ENCODE measurements around the gene ZNF101. TPM values are rescaled to one million over a fixed set of nuclear protein-coding genes. Genes with fewer than 3 reads are reported as not detected.

The ZNF101 gene
- total and polyA plus RNA-seq, 2 experiments from 2014 or later = 5.9 to 6.0 TPM

- Histone ChIP-seq H3K36me3 (peaks cover 20% of the 10 kb centered on the region), H3K4me3 (no peak overlapping the region), H3K9me3 (ENCODE audit: low read depth) (no peaks in the 10 kb centered on the region), H3K27ac (no peak overlapping the region), H3K4me1 (ENCODE audit: low read depth) (no peaks in the 10 kb centered on the region), H3K27me3 (no peaks in the 10 kb centered on the region)
- no peak for TF ChIP-seq CTCF (IDR thresholded peaks at IDR 0.05; ENCODE audit: low read depth, low read length)
- DNase-seq (ENCODE audit: low read depth in 1 of 2, low spot score in 1 of 2) = no peak
Measured at GRCh38 chr19:19644054-19644388, 24.6 kb upstream of the ZNF101 start.

- H3K27me3 ChIP-seq = no peaks in the 10 kb centered on the region
- no peaks in the 10 kb centered on the region for H3K4me1 ChIP-seq (ENCODE audit: low read depth)
- H3K9me3 ChIP-seq (ENCODE audit: low read depth) = no peaks in the 10 kb centered on the region
- H3K4me3 ChIP-seq = no peak overlapping the region
- H3K36me3 ChIP-seq = peaks cover 30% of the 10 kb centered on the region
- DNase-seq (ENCODE audit: low read depth in 1 of 2, low spot score in 1 of 2) = no peak
- no peak for TF ChIP-seq CTCF (IDR thresholded peaks at IDR 0.05; ENCODE audit: low read depth, low read length)
- no peak overlapping the region for H3K27ac ChIP-seq
Measured at GRCh38 chr19:19645233-19645870, 23.3 kb upstream of the ZNF101 start.

GRCh38 chr19:19647037-19647835 is 21.4 kb upstream of the ZNF101 start:
- H3K36me3 ChIP-seq = peaks cover 39% of the 10 kb centered on the region
- no peak overlapping the region for H3K4me3 ChIP-seq
- no peaks in the 10 kb centered on the region for H3K9me3 ChIP-seq (ENCODE audit: low read depth)
- no peak for TF ChIP-seq CTCF (IDR thresholded peaks at IDR 0.05; ENCODE audit: low read depth, low read length)
- DNase-seq (ENCODE audit: low read depth in 1 of 2, low spot score in 1 of 2) = no peak
- no peak overlapping the region for H3K27ac ChIP-seq
- H3K27me3 ChIP-seq = no peaks in the 10 kb centered on the region
- no peaks in the 10 kb centered on the region for H3K4me1 ChIP-seq (ENCODE audit: low read depth)

- Histone ChIP-seq H3K4me3 (no peak overlapping the region), H3K9me3 (ENCODE audit: low read depth) (no peaks in the 10 kb centered on the region), H3K4me1 (ENCODE audit: low read depth) (no peaks in the 10 kb centered on the region), H3K27me3 (no peaks in the 10 kb centered on the region), H3K36me3 (peaks cover 46% of the 10 kb centered on the region), H3K27ac (no peak overlapping the region)
- TF ChIP-seq CTCF (IDR thresholded peaks at IDR 0.05; ENCODE audit: low read depth, low read length) = no peak
- DNase-seq (ENCODE audit: low read depth in 1 of 2, low spot score in 1 of 2) = no peak
Measured at GRCh38 chr19:19649155-19649554, 19.5 kb upstream of the ZNF101 start.

GRCh38 chr19:19649580-19649995 is 19.1 kb upstream of the ZNF101 start:
- Histone ChIP-seq H3K27me3 (no peaks in the 10 kb centered on the region), H3K9me3 (ENCODE audit: low read depth) (no peaks in the 10 kb centered on the region), H3K4me3 (no peak overlapping the region), H3K36me3 (peaks cover 51% of the 10 kb centered on the region), H3K4me1 (ENCODE audit: low read depth) (no peaks in the 10 kb centered on the region), H3K27ac (no peak overlapping the region)
- TF ChIP-seq CTCF (IDR thresholded peaks at IDR 0.05; ENCODE audit: low read depth, low read length) = no peak
- DNase-seq (ENCODE audit: low read depth in 1 of 2, low spot score in 1 of 2) = no peak
